EL (cell line): Measurements from ENCODE around the gene DPYSL4.

Source experiments
- DNase-seq: peaks from one replicate; pipeline ENCODE4 v3.0.0-alpha.2; 2016

The DPYSL4 gene

DNA sequence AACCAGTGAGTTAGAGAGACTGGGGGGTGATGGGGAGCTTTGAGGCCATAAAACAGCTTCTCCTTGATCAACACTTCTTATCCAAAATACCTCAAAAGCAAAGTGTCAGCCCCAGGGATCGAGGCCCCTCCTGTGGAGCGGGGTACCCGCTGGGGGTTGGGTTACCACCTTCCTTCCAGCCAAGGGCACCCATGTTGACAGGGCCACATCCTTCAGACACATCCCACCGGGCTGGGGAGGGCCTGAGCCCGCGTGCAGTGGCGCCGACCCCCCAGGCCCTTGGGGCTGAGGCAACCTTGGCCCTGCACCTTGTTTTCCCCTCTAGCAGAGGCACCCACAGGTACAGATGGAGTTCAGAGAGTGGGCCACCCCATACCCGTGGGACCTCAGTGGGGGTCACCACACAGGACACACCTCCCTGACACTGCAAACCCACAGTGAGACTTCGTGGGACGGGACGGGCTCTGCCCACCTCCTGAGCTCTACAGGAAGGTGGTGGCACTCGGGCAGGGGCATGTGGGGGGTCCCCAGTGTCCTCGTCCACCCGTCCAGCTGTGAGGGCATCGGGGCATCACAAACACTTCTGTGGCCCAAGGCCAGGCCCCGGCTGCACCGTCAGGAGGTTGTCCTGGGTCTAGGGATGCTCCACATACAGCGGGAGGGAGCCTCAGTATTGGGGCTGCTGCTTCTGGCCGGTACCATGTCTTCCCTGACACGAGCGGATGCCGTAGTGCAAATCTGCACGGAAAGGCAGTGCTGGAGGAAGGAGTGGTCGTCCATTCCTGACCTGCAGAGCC, 10.7 kb downstream of the DPYSL4 start:
- DNase-seq = no peak

GRCh38 chr10:132198068-132198370, 11.3 kb downstream of the DPYSL4 start:
- no peak for DNase-seq

DNA sequence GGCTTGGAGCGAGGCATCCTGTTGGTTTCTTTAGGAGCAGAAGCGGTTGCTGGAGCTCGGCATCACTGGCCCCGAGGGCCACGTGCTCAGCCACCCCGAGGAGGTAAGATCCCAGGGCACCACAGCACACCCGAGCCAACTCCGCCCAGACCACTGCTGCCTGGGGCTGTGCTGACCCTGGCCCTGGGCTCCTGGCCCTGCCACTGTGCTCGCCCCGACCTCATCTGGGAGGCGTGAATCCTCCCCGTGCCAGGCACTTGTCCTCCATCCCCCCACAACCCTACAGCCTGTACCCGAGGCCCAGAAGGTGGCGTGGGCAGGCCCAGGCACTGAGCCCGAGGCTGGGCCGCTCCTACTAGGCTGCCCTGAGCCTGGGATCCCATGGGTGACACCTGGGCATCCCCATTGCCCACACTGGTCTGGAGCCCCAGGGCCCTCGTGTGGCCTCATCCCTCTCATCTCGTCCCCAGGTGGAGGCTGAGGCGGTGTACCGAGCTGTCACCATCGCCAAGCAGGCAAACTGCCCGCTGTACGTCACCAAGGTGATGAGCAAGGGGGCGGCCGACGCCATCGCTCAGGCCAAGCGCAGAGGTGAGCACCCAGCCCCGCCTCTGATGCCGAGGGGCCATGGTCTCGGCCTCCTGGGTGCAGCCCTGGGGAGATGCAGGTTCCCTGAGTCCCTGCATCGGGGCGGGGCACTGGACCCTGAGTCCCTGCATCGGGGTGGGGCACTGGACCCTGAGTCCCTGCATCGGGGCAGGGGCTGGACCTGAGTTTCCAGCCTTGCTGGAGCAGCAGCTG, 11.8 kb downstream of the DPYSL4 start:
- no peak for DNase-seq

- DNase-seq = no peak
These were observed 12.6 kb downstream of the DPYSL4 start for GRCh38 chr10:132199268-132199853.

DNA sequence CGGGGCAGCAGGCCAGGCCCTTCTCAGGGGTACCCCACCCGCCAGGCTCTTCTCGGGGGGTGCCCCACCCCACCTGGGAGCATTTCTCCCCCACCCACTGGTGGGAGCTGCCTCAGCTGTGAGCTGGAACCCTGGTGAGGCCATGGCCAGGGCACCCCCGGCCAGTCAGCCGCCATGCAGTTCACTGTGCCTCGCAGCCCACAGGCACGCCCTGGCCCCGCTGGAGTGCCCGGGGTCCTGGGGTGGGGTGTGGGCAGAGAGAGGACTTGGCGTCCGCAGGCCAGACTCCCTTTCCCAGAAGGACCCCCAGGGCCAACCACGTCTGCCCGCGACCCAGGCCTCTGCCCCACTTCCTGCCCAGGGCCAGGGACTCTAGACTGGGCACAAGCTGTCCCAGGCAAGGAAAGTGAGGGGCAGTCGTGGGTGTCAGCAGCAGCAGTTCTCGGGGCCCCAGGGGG, 13.1 kb downstream of the DPYSL4 start:
- DNase-seq = no peak

DNA sequence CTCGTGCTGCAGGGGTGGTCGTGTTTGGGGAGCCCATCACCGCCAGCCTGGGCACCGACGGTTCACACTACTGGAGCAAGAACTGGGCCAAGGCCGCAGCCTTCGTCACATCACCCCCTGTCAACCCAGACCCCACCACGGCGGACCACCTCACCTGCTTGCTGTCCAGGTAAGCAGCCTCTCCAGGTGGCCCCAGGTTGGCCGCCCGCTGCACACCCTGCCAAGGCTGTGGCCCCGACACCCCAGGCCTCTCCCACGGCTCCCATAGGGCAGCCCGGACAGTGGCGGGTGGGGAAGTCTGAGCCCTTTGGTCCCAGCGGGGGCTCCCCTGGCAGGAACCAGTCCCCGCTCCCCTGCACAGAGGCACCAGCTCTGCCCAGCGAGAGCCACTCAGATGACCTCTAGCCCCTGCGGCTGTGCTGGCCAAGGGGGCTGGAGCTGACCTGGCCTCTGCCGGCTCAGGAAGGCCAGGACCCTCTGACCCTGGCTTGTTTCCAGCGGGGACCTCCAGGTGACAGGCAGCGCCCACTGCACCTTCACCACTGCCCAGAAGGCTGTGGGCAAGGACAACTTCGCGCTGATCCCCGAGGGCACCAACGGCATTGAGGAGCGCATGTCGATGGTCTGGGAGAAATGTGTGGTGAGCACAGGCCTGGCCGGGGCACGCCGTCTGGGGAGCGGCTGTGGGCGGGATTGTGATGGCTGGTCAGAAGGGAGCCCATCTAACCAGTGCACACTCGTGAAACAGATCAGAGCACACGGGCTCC, 13.8 kb downstream of the DPYSL4 start:
- no peak for DNase-seq

- no peak for DNase-seq
These were observed 14.6 kb downstream of the DPYSL4 start for GRCh38 chr10:132201111-132201969.

- DNase-seq = no peak
These were observed 15.6 kb downstream of the DPYSL4 start for GRCh38 chr10:132202070-132202970.

GRCh38 chr10:132203256-132204077, 16.7 kb downstream of the DPYSL4 start:
- no peak for DNase-seq

DNA sequence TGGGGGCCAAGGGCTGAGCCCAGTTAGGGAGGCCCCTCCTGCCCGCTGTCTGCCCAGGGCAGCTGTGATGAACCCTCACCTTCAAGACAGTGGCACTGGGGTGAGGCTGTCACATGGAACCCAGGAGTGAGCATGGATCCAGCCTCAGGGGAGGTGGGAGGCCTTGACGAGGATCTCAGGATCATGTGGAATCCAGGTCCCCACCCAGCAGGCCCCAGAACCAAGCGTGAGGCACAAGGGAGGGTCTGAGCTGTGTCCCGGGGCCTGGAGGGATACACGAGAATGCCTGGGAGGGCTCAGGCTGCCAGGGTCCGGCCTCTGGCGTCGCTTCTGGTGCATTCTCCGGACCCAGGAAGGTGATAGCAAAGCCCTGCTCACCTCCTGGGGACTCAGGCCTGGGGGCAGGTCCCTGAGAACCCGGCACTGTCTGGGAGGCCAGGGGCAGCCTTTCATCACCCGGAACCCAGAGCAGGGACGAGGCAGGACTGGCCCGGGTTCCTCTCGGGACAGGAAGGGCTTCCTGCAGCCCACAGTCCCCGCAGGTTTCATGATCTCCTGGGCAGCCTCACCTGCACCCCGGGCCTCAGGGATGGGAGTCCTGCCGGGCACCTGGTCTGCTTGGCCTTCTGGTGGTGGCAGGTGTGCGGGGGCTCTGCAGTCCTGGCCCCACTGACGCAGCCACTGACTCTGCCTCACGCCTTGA, 17.5 kb downstream of the DPYSL4 start:
- DNase-seq = no peak

DNA sequence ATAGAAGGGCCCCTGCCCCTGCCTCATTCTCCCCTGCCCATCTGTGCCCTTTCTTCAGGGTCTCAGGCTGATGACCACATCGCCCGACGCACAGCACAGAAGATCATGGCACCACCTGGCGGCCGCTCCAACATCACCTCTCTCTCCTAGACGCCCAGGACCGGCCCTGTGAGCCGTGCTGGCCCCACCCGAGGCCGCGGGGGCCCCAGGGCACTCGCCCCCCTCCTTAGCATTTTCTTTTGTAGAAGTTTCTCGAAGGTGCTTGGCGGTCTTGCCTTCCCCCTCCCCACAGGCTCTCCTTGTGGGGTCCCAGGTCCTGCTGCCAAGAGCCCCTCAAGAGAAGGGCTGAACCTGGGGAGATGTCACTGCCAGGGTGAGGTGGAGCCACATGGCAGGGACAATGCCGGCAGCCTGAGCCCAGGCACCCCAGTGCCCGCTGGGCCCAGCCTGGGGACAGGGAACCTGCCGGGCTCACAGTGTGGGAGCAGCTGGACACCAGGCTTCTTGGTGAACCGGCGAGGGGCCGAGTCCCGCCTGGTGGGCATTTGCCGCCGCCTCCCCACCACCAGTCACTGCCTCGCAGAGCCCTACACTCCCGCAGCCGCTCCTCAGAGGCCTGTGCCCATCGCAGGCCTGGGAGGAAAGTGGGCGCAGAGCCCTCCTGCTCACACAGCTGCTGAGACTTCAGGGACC, 18.2 kb downstream of the DPYSL4 start:
- DNase-seq = no peak

GRCh38 chr10:132205650-132206376, 19.1 kb downstream of the DPYSL4 start:
- no peak for DNase-seq

DNA sequence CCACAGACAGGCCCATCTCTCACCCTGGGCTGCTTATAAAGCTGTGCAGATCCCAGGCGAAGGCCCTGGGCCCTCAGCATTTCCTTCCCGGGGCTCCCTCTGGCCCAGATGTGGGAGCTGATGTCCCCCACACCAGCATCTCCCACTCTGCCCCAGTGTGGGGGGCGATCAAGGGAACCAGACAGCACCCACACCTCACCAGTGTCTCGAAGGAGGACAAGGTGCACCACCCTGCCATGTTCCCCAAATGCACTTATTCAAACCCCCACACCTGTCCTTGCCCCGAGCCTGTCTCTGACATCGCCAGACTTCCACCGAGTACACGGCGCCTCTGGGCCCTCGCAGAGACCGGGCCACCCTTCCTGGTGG, 19.6 kb downstream of the DPYSL4 start:
- no peak for DNase-seq

GRCh38 chr10:132206806-132207535, 20.2 kb downstream of the DPYSL4 start:
- no peak for DNase-seq

DNA sequence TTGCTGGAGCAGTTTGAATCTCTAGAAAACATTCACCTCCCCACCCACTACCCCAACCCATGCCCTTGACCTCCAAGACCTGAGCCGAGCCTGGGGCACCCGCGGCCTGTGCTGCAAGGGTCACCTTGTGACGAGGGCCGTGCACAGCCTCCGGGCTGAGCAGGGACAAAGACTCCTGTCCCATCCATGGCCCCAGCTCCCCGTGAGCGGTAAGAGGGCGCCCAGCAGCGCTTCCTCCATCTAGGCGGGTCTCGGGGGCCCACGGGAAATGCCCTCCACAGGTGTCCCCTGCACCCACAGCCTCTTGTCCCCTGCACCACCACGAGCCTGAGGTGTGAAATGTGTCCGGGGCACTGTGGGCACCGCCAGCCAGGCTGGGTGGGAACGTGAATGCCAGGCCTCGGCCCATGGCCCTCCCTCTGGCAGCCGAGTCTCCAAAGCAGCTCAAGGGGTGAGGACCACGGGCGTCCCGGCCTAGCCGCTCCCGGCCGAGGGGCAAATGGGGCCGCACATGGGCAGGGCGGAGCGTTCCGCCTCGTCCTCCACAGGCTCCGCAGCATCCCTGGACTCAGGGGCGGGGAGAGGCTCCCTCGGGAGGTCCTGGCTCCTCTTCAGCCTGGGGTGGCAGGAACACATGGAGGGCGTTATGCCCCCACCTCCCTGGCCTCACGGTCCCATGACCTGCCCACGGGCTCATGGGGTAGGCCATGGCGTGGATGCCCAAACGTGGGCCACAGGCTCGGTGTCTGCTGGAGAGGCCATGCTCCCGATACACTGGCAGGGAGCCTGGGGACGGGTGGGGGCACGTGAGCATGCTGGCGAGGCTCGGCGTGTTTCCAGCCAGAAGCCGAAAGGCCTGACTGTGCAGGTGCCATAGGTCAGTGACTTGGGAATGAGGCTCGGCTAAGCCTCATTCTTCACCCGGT, 21.1 kb downstream of the DPYSL4 start:
- DNase-seq = no peak

- DNase-seq = no peak
These were observed 21.8 kb downstream of the DPYSL4 start for GRCh38 chr10:132208462-132209050.
